Lower lobe of right lung (tissue), 2 donors: ENCODE results near the gene UBA1. TPM values are rescaled to one million over a fixed set of nuclear protein-coding genes. Genes with fewer than 3 reads are reported as not detected.
A peak's percentile ranks its signal among the peaks of the same experiment; 100 is the strongest.

Experiments
- ATAC-seq, 2 donors: fragments of 200-7000 bp; cut with Tn5 transposase; one replicate each; pipeline ENCODE4 v1.9.1; 2020 to 2022; ENCODE audit warnings: mild to moderate bottlenecking in 2 of 2, moderate library complexity in 2 of 2
- DNase-seq: peaks from one replicate; pipeline ENCODE4 v3.0.0-alpha.2; 2020
- H3K27ac ChIP-seq: fragments of 200-600 bp; one replicate; pipeline ENCODE4 v1.8.0; 2022
- H3K27me3 ChIP-seq: fragments of 200-600 bp; one replicate; pipeline ENCODE4 v1.8.0; 2022; ENCODE audit warnings: low read depth
- H3K36me3 ChIP-seq: fragments of 200-600 bp; one replicate; pipeline ENCODE4 v1.8.0; 2022; ENCODE audit warnings: mild to moderate bottlenecking
- H3K4me1 ChIP-seq: fragments of 200-600 bp; one replicate; pipeline ENCODE4 v1.8.0; 2022
- H3K4me3 ChIP-seq: fragments of 200-600 bp; one replicate; pipeline ENCODE4 v1.8.0; 2022; ENCODE audit warnings: mild to moderate bottlenecking
- H3K9me3 ChIP-seq: fragments of 200-600 bp; one replicate; pipeline ENCODE4 v1.8.0; 2022
- CTCF ChIP-seq: fragments of 200-600 bp; IDR thresholded peaks from one replicate; pipeline ENCODE4 v1.8.0; 2022; ENCODE audit warnings: antibody characterized with exemption, mild to moderate bottlenecking
- intact Hi-C: fragments of 100-400 bp; cut with DNase I; formaldehyde crosslinking; loops from one replicate; pipeline ENCODE4 v1.11.0; 2022
- total RNA-seq: library from RNA; stranded (reverse); fragmentation: NEBNext Ultra II Directional; extraction: Animal tissue kit (Norgen Biotek cat#: 25700); gene quantifications from one replicate; pipeline ENCODE4 v1.2.1, GENCODE V29; 2021
- donor health status: DM: no; HTN: yes; CAD: no; lungs with severe emphysema.

The UBA1 gene
- total RNA-seq, 1 donor from 2014 or later = 152 TPM

GRCh38 chrX:47217121-47217851, 23.7 kb downstream of the UBA1 start:
- Histone ChIP-seq H3K4me3 (peak overlapping the region; percentile 40), H3K4me1 (peaks cover 24% of the 10 kb centered on the region), H3K27me3 (no peaks in the 10 kb centered on the region), H3K36me3 (peaks cover 38% of the 10 kb centered on the region), H3K27ac (peak overlapping the region; percentile 82), H3K9me3 (no peaks in the 10 kb centered on the region)
- DNase-seq (peak; percentile 50), ATAC-seq (peak; percentile 1 to 2)
- intact Hi-C loops = no loop called here
- TF ChIP-seq CTCF = no peak

- DNase-seq (peak; percentile 98), ATAC-seq (peak; percentile 92 to 94)
- no peak for TF ChIP-seq CTCF
- intact Hi-C loops = no loop called here
- peak overlapping the region; percentile 66 for H3K4me3 ChIP-seq
- H3K4me1 ChIP-seq = peaks cover 24% of the 10 kb centered on the region
- no peaks in the 10 kb centered on the region for H3K9me3 ChIP-seq
- no peaks in the 10 kb centered on the region for H3K27me3 ChIP-seq
- H3K36me3 ChIP-seq = peaks cover 32% of the 10 kb centered on the region
- peak overlapping the region; percentile 98 for H3K27ac ChIP-seq
These were observed 24.2 kb downstream of the UBA1 start for GRCh38 chrX:47217852-47218279.

GRCh38 chrX:47218280-47218919, 24.8 kb downstream of the UBA1 start, which contains the start of gene CDK16:
Gene CDK16 (plus strand): TSS chrX:47218681. CDS start chrX:47223558, 4,877 bp downstream.
- TF ChIP-seq CTCF = no peak
- intact Hi-C loops = no loop called here
- Histone ChIP-seq H3K27me3 (no peaks in the 10 kb centered on the region), H3K27ac (peak within 1 kb of the TSS; percentile 98), H3K4me1 (peaks cover 24% of the 10 kb centered on the region), H3K9me3 (no peaks in the 10 kb centered on the region), H3K4me3 (peak within 1 kb of the TSS; percentile 66), H3K36me3 (peaks cover 31% of the 10 kb centered on the region)
- ATAC-seq = peak; percentile 82 to 87
- peak; percentile 78 for DNase-seq

- Histone ChIP-seq H3K27ac (peak overlapping the region; percentile 98), H3K4me1 (peaks cover 24% of the 10 kb centered on the region), H3K9me3 (no peaks in the 10 kb centered on the region), H3K4me3 (peak overlapping the region; percentile 66), H3K27me3 (no peaks in the 10 kb centered on the region), H3K36me3 (peaks cover 31% of the 10 kb centered on the region)
- intact Hi-C loops = no loop called here
- ATAC-seq = peak in 1 of 2 donors; percentile 5
- no peak for TF ChIP-seq CTCF
- DNase-seq = peak; percentile 61
These were observed 25.5 kb downstream of the UBA1 start for GRCh38 chrX:47218920-47219815.

- TF ChIP-seq CTCF = no peak
- DNase-seq (no peak), ATAC-seq (no peak)
- H3K27ac ChIP-seq = no peak overlapping the region
- peaks cover 36% of the 10 kb centered on the region for H3K36me3 ChIP-seq
- intact Hi-C loops = no loop called here
- no peak overlapping the region for H3K4me3 ChIP-seq
- no peaks in the 10 kb centered on the region for H3K9me3 ChIP-seq
- peaks cover 22% of the 10 kb centered on the region for H3K4me1 ChIP-seq
- no peaks in the 10 kb centered on the region for H3K27me3 ChIP-seq
These were observed 28.1 kb downstream of the UBA1 start for GRCh38 chrX:47221756-47222155.
